Stimulated activated naive CD4-positive, alpha-beta T cell treated with Interleukin-2 at 50 U/mL for 16 hours (primary cell): ENCODE measurements around the gene NARF.
"Not testable (repeated sequence)": the region's sequence is repeated elsewhere in the genome, so short reads cannot be mapped to it uniquely, and the experiment has no call there.

Source experiments
- DNase-seq: peaks from one replicate; lab custom pipeline; 2025; lab: John Stamatoyannopoulos, UW

NARF gene

DNA sequence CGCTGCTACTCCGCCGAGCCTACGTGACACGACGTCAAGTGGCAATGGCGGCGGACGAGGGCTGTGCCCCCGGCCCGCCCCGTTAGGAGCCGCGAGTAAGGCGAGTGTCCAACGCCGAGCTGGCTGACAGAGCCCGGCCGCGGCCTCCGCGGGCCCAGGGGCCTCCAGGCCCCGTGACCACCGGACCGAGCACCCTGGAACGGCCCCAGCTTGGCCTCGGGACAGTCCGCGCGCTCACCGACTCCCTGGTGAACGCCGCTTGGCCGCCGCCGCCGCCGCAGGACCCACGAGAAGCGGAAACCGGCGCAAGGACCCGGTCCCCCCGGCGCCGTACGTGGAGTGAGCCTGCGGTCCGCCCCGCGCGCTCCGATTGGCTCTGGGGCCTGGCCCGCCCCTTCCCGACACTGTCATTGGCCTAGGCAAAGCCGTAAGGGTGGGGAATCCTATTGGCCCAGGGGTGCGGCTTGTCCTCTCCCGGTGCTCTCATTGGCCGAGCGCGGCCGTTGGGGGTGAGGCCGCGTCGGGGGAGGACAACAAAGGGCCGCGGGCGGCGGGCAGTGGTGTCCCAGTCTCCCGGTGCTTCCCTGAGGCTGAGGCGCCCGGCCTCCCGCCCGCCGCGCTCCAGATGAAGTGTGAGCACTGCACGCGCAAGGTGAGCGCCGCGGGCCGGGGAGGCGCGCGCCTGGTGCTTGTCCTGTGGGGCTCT, at the start of gene NARF:
Gene NARF, plus strand, starts transcription at position 563 of the 706 bp plus-strand sequence. Its CDS starts 63 bp downstream, at position 626.
- DNase-seq, result peak; percentile 96

GRCh38 chr17:82408938-82409318, 49.6 kb upstream of the NARF start:
- DNase-seq, result no peak

- no peak for DNase-seq
These were observed 48.4 kb upstream of the NARF start for GRCh38 chr17:82410014-82410716.

DNA sequence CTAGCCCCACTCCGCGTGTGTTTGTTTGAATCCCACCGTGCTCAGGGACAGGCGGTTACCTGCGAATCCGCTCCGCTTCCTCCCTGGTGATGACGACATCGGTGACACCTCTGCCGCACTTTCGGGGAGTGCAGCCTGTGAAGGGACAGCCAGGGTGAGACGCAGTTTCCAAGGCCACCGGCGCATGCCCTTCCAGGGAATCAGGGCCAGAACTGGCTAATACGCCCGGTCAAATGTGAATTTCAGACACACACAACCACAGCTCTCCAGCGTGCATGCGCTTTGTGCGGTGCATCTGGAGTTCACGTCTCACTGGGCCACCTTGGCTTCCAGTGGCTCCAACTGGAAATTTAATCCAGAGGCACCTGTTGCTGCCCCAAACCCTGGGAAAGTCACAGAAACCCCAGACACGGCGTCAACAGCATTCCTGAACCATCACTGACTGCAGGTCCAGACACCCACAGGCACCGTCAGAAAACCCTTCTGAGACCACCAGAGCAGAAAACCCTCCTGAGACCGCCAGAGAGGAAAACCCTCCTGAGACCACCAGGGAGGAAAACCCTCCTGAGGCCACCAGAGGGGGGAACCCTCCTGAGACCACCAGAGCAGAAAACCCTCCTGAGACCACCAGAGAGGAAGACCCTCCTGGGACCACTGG, 47.0 kb upstream of the NARF start:
- DNase-seq, result no peak

GRCh38 chr17:82412081-82412480, 46.5 kb upstream of the NARF start:
- DNase-seq, result not testable (repeated sequence)

DNA sequence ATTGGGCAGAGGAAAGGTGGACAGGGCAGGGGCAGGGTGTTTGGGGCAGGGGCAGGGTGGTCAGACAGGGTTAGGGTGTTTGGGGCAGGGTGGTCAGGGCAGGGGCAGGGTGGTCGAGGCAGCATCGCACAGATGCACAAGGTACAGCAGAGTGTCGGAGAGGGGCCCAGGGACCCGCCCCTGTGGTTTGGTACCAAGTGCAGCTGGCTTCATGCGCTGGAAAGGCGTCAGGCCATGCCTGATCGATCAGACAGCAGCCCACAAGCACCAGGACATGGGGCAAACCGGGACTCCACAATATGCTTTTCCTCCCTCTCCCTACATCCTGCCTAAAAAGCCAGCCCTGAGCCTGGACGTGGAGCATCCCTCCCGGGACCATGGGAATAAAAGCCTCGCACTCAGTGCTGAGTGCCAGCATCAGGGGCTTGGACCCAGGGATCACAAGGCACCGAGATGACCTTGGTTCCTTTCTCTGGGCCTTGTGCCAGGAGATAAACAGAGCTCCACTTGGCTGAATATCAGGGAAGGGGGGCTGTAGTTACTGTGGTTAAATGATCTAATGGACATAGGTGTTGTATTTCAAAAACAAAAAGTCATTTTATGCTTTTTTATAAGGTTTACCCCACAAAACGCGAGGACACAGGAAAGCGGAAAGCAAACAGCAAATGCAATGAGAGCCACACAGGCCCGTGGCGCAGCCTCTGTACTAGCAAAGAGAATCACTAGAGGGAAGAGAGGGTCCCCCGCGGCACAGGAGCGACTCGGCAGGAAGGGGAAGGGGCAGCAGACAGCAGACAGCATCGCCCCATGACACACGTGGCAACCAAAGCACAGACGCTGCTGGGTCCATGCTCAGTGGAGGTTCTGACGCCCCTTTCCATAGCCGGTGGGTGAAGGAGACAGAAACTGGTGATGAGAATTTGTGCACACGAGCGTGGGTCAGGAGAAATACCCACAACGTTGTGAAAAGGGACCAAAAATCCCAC, 45.7 kb upstream of the NARF start:
- DNase-seq, result no peak

- DNase-seq, result peak; percentile 69
These were observed 43.8 kb upstream of the NARF start for GRCh38 chr17:82414548-82415281.

GRCh38 chr17:82415336-82415735, 43.2 kb upstream of the NARF start:
- DNase-seq, result no peak

DNA sequence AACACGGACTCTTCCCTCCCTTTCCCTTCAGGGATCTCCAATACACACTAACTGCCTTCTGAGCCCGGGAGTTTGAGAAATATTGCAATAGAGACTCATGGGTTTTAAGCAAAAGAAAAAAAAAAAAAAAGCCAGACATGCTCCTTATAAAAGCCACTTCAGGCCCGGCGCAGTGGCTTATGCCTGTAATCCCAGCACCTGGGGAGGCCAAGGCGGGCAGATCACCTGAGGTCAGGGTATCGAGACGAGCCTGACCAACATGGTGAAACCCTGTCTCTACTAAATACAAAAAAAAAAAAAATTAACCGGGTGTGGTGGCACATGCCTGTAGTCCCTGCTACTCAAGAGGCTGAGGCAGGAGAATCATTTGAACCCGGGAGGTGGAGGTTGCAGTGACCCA, 42.8 kb upstream of the NARF start:
- DNase-seq, result no peak

- no peak for DNase-seq
These were observed 42.3 kb upstream of the NARF start for GRCh38 chr17:82416264-82416663.

DNA sequence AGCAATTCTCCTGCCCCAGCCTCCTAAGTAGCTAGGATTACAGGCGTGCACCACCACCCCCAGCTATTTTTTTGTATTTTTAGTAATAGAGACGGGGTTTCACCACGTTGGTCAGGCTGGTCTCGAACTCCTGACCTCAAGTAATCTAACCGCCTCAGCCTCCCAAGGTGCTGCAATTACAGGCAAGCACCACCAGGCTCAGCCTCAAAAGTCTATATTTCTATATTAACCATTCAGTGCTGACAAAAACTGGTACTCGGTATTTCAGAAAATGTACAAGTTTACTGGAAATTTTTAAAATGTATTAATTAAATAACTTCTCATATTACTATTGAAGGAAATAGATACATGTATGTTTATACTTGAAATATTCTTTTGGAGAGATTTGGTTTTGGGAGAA, 41.8 kb upstream of the NARF start:
- no peak for DNase-seq

DNA sequence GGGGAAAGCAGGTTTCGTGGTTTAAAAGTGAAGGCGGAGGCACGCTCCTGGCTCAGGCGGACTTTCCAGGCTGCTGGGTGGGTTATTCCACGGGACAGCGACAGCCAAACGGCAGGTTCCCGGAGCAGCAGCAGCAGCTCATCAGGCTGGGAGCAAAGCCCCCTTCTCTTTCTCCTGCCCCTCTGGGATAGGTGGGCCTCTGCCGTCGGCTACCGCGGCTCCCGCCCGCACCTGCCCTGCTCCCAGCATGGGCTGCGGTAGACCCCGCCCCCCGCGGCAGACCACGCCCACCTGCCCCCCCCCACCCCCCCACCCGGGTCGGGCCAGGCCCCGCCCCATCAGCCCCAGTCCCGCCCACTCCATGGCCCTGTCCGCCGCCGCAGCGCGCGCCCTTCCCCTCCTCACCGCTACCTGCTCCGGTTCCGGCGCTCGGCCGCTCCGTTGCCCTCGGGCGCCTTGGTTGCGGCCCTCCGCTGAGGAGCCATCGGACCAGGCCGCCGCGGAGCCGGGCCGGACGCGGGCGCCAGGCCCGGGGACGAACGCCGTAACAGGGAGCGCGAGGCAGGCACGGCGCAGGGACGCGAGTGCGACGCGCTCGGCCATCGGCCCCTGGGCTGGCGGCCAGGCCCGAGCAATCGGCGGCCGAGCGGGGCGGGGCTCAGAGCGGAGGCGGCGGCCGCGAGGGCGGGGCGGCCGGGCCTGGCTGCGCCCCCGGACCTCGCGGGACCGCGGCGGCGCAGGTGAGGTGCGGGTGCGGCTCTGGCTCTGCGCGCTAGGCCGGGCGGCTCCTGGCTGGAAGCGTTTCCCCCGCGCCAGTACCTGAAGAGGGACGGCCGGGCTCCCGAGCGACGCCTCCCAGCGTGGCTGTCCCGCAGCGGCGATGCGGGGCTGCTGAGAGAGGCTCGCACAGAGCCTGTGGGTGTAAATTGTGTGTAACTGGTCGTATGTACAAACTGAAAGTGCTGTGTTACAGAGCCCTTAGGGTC, 40.2 kb upstream of the NARF start, which contains the start of the genes HEXD and OGFOD3:
Gene HEXD, plus strand, starts transcription at position 347 of the 986 bp plus-strand sequence. CDS start 1,453 bp downstream, outside the sequence.
Gene OGFOD3, minus strand, starts transcription at position 586 of the 986 bp plus-strand sequence. Its CDS starts 101 bp downstream, at position 485.
- DNase-seq, result peak; percentile 82

DNA sequence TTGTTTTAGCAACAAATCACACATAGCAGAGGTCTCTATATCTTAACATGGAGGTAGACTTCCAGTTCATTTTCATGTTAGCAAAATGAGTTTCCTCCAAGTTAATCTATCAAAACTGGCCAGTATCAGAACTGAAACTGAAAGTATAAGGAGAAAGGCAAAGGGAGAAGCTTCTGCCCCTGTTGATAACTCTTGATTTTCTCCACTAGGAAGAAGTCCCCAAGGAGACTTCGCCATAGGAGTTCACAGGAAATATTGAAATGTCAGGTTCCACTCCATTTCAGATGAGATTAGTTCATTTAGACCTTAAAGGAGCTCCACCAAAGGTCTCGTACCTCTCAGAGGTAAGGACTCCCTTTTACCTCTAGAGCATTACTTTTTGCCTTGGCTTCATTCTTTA, 39.0 kb upstream of the NARF start:
- DNase-seq, result no peak

DNA sequence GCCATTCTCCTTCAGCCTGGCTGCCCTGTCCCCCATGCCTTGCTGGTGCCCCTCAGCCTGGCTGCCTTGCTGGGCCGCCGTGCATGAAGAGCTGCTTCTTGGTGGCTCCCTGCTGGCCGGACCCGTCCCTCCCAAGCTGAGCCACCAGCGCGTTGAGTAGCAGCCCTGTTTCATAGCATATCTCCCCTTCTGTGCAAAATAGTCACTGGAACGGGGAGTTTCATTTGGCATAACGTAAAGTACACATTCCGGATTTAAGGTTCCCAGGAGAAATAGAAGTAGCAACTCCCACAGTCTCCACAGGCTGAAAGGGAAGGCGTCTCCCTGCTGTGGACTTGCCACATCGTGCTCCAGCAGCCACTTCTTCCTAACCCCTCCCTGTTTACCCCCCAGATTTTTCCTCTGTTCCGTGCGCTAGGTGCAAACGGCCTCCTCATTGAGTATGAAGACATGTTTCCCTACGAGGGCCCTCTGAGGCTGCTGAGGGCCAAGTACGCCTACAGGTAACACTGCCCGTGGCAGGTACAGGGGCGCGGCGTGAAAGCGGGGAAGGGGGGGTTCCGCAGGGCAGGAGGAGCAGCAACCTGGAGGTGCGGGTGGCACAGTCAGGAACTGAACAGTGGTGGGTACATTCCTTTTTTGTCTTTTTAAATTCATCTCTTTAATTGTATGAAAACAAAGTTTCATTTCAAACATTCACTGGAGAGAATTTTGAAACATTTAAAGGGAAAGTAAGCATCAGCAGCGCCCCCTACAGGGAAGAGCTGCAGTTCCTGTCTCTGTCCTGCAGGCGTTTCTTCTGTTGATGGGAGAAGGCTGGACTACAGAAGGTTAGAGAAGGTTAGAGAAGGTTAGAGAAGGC, 34.3 kb upstream of the NARF start:
- DNase-seq, result peak; percentile 45

DNA sequence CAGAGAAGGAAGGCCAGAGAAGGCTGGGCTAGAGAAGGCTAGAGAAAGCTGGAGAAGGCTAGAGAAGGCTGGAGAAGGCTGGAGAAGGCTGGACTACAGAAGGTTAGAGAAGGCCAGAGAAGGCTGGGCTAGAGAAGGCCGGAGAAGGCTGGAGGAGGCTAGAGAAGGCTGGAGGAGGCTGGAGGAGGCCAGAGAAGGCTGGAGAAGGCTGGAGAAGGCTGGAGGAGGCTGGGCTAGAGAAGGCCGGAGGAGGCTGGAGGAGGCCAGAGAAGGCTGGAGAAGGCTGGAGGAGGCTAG, 33.7 kb upstream of the NARF start:
- no peak for DNase-seq

DNA sequence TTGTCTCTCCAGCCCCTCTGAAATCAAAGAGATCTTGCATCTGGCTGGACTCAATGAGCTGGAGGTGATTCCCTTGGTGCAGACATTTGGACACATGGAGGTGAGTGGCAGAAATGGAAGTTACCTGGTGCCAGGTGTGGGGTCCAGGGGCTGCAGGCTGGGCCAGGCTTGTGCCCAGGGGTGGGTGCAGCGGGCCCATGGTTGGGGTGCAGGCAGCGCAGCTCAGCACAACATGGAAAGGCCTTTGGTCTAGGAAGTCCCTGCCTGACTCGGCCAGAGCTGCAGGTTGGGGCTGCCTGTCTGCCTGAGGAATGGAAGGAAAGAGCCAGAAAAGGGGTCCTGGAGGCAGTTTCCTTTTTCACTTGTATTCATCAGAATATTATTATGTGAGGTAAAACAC, 30.0 kb upstream of the NARF start:
- DNase-seq, result no peak

DNA sequence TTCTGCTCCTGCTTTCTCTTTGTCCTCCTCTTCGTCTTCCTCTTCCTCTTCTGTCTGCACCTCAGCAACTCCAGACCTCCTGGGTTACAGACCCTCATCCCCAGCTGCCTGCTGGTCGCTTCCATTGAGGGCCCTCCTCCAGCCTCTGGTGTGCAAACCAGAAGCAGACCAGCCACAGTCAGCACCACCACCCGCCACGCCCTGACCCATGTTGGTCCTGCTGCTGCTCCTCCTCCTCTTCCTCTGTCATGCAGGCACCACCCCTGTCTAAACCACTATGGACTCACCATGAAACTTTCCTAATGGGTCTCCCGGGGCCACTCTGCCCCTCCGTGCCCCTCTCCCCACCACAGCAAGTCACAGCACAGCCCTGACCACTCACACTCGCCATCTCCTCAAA, 28.7 kb upstream of the NARF start:
- DNase-seq, result no peak

- no peak for DNase-seq
These were observed 26.5 kb upstream of the NARF start for GRCh38 chr17:82432017-82432416.
